ENCODE data around the gene SNN.

GRCh38 chr16:11726008-11726407, 57.8 kb downstream of the SNN start:
- TF ChIP-seq, protein P1, sequence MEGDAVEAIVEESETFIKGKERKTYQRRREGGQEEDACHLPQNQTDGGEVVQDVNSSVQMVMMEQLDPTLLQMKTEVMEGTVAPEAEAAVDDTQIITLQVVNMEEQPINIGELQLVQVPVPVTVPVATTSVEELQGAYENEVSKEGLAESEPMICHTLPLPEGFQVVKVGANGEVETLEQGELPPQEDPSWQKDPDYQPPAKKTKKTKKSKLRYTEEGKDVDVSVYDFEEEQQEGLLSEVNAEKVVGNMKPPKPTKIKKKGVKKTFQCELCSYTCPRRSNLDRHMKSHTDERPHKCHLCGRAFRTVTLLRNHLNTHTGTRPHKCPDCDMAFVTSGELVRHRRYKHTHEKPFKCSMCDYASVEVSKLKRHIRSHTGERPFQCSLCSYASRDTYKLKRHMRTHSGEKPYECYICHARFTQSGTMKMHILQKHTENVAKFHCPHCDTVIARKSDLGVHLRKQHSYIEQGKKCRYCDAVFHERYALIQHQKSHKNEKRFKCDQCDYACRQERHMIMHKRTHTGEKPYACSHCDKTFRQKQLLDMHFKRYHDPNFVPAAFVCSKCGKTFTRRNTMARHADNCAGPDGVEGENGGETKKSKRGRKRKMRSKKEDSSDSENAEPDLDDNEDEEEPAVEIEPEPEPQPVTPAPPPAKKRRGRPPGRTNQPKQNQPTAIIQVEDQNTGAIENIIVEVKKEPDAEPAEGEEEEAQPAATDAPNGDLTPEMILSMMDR (IDR thresholded peaks at IDR 0.05), result no peak
- no peak for TF ChIP-seq POLR2A (IDR thresholded peaks at IDR 0.05)
